ENCODE results near the gene ASTN2. TPM values are rescaled to one million over a fixed set of nuclear protein-coding genes. Genes with fewer than 3 reads are reported as not detected.
A peak's percentile ranks its signal among the peaks of the same experiment; 100 is the strongest.

Gene ASTN2
- total RNA-seq, 1 donor from 2014 or later = 10.0 TPM

DNA sequence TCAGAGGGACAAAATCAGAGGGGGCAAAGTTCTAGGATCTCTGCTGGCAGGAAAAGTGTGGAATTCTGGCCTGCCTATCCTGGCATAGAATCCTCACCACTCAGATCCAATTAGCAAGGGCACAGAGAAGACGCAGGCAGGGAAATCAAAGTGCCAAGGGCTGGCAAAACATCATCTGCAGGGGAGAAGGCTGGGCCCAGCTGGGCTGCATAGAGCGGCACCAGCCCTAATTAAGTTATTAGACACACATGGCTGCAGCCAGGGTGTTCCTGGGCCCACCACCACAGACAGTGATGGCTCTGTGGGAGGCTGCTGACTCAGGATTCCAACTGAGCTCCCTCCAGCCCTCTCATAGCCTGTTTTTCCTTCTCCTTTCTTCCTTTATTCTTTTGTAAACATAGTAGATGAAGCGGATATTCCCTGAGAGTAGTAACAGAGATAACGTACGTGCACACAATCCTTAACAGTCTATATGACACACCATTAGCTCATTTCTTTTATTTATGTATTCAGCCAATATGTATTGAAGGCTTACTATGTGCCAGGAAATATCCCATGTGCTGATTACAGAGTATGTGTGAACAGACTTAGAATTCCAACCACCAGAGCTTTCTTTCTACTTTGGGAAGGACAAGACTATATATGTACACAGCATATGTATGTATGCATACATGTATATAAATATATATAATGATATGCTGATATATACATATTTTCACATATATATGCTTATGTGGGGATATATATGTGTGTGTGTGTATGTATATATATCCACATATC is 236.1 kb downstream of the ASTN2 start:
- H3K27me3 Mint-ChIP-seq (ENCODE audit: unreplicated experiment) = no peaks in the 10 kb centered on the region
- H3K4me3 Mint-ChIP-seq (ENCODE audit: unreplicated experiment) = no peak overlapping the region
- DNase-seq (ENCODE audit: low spot score) = no peak
- H3K27ac Mint-ChIP-seq (ENCODE audit: unreplicated experiment) = no peak overlapping the region
- peaks cover 6% of the 10 kb centered on the region for H3K36me3 Mint-ChIP-seq (ENCODE audit: low read depth, unreplicated experiment)
- no peaks in the 10 kb centered on the region for H3K4me1 Mint-ChIP-seq (ENCODE audit: unreplicated experiment)
- TF ChIP-seq, protein P1, sequence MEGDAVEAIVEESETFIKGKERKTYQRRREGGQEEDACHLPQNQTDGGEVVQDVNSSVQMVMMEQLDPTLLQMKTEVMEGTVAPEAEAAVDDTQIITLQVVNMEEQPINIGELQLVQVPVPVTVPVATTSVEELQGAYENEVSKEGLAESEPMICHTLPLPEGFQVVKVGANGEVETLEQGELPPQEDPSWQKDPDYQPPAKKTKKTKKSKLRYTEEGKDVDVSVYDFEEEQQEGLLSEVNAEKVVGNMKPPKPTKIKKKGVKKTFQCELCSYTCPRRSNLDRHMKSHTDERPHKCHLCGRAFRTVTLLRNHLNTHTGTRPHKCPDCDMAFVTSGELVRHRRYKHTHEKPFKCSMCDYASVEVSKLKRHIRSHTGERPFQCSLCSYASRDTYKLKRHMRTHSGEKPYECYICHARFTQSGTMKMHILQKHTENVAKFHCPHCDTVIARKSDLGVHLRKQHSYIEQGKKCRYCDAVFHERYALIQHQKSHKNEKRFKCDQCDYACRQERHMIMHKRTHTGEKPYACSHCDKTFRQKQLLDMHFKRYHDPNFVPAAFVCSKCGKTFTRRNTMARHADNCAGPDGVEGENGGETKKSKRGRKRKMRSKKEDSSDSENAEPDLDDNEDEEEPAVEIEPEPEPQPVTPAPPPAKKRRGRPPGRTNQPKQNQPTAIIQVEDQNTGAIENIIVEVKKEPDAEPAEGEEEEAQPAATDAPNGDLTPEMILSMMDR (IDR thresholded peaks at IDR 0.05; ENCODE audit: unreplicated experiment) = no peak
- peaks cover 7% of the 10 kb centered on the region for H3K9me3 Mint-ChIP-seq (ENCODE audit: unreplicated experiment)

DNA sequence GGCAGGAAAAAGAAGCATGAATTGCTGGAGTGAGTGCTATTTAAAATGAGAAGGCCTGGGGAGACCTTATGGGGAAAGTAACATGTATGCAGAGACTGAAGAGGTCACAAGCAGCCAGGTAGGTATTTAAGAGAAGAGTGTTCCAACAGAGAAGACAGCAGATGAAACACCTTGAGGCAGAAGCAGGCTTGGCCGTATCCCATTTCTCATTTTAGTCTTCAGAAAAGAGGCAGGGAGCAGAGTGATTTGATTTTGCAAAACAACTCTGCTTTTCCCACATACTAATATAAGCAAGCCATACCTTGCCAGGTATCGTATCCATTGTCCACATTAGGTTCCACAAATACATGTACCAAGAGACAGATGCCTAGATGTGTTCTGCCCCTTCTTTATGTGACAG is 244.3 kb downstream of the ASTN2 start:
- H3K9me3 Mint-ChIP-seq (ENCODE audit: unreplicated experiment) = no peaks in the 10 kb centered on the region
- no peaks in the 10 kb centered on the region for H3K27me3 Mint-ChIP-seq (ENCODE audit: unreplicated experiment)
- no peak overlapping the region for H3K4me3 Mint-ChIP-seq (ENCODE audit: unreplicated experiment)
- H3K4me1 Mint-ChIP-seq (ENCODE audit: unreplicated experiment) = peaks cover 10% of the 10 kb centered on the region
- DNase-seq (ENCODE audit: low spot score) = no peak
- H3K27ac Mint-ChIP-seq (ENCODE audit: unreplicated experiment) = no peak overlapping the region
- TF ChIP-seq, protein P1 (IDR thresholded peaks at IDR 0.05; ENCODE audit: unreplicated experiment) = no peak
- no peaks in the 10 kb centered on the region for H3K36me3 Mint-ChIP-seq (ENCODE audit: low read depth, unreplicated experiment)

DNA sequence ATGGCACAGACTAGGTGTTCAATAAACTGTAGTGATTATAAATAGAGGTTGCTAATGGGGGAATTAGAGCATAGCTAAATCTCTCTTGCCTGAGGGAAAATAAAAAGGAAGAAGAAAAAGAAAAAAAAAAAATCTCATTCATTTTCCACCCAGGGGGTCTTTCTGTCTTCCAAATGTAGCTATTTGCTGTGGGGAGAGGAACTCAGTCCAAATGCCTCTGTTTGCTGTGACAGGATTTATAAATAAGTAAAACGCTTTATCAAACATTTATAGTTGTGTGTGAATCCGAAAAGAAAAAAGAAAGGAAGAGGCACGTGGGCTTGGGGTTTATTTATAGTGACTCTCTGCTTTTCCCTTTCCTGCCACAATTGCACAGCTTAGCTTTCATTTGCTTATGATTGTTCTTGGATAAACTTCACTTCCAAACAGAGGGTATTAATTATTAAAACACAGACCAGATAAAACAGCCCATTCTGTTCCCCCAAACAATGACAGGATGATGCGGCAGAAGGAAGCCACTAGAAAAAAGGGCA is 245.7 kb downstream of the ASTN2 start:
- TF ChIP-seq, protein P1 (IDR thresholded peaks at IDR 0.05; ENCODE audit: unreplicated experiment) = no peak
- no peak for DNase-seq (ENCODE audit: low spot score)
- Mint-ChIP-seq H3K4me1 (ENCODE audit: unreplicated experiment) (peaks cover 10% of the 10 kb centered on the region), H3K9me3 (ENCODE audit: unreplicated experiment) (no peaks in the 10 kb centered on the region), H3K27ac (ENCODE audit: unreplicated experiment) (peak overlapping the region; percentile 13), H3K4me3 (ENCODE audit: unreplicated experiment) (no peak overlapping the region), H3K36me3 (ENCODE audit: low read depth, unreplicated experiment) (no peaks in the 10 kb centered on the region), H3K27me3 (ENCODE audit: unreplicated experiment) (no peaks in the 10 kb centered on the region)

DNA sequence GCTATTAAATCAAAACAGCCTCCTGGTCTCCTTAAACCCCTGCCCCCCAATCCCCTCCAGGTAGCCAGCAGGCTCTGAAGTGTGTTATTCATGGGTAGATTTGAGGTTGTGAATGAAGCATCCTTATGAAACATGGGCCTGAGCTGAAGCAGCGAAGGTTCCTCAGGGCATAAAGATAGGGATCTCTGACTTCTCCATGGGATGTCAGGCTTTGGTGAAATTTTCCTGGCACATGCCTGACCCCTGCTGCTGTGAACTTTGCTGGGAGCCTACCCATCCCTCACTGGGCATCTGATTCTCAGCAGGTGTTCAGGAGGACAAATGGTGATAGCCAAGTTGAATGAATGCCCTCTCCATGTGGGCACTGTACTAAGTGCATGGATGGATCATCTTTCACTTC is 250.3 kb downstream of the ASTN2 start:
- H3K36me3 Mint-ChIP-seq (ENCODE audit: low read depth, unreplicated experiment) = no peaks in the 10 kb centered on the region
- H3K4me1 Mint-ChIP-seq (ENCODE audit: unreplicated experiment) = peaks cover 6% of the 10 kb centered on the region
- no peaks in the 10 kb centered on the region for H3K9me3 Mint-ChIP-seq (ENCODE audit: unreplicated experiment)
- H3K4me3 Mint-ChIP-seq (ENCODE audit: unreplicated experiment) = no peak overlapping the region
- TF ChIP-seq, protein P1 (IDR thresholded peaks at IDR 0.05; ENCODE audit: unreplicated experiment) = no peak
- no peak overlapping the region for H3K27ac Mint-ChIP-seq (ENCODE audit: unreplicated experiment)
- H3K27me3 Mint-ChIP-seq (ENCODE audit: unreplicated experiment) = no peaks in the 10 kb centered on the region
- no peak for DNase-seq (ENCODE audit: low spot score)

DNA sequence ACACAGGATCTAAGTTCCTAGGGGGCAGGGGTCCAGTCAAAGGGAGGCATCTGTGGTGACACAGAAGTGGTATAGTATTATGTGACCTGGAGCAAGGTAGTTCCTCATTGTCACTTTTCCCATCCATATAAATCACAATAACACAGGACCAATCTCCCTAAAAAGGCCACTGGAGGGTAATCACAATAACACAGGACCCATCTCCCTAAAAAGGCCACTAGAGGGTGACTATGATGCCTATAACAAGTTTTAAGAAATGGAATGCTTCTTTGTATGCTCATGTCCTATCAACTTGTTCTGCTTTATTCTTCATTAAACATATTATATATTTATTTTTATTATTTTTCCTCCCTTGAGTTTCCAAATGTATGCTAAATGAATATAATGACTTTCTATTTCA is 254.6 kb downstream of the ASTN2 start:
- Mint-ChIP-seq H3K27ac (ENCODE audit: unreplicated experiment) (no peak overlapping the region), H3K9me3 (ENCODE audit: unreplicated experiment) (no peaks in the 10 kb centered on the region), H3K4me3 (ENCODE audit: unreplicated experiment) (no peak overlapping the region), H3K27me3 (ENCODE audit: unreplicated experiment) (peaks cover 1% of the 10 kb centered on the region), H3K36me3 (ENCODE audit: low read depth, unreplicated experiment) (no peaks in the 10 kb centered on the region), H3K4me1 (ENCODE audit: unreplicated experiment) (peaks cover 6% of the 10 kb centered on the region)
- TF ChIP-seq, protein P1 (IDR thresholded peaks at IDR 0.05; ENCODE audit: unreplicated experiment) = no peak
- no peak for DNase-seq (ENCODE audit: low spot score)
